GM23338 (cell line): Measurements from ENCODE around the gene KIAA0513. TPM values are rescaled to one million over a fixed set of nuclear protein-coding genes. Genes with fewer than 3 reads are reported as not detected.

Source experiments
- ATAC-seq: fragments of 200-7000 bp; cut with Tn5 transposase; 3 replicates; pipeline ENCODE4 v1.9.1; 2020
- DNase-seq: peaks from one replicate; pipeline ENCODE4 v3.0.0-alpha.2; 2015; ENCODE audit warnings: low spot score
- H2AFZ ChIP-seq: fragments of 200-600 bp; sonication (generic); 2 replicates; pipeline ENCODE4 v1.8.0; 2016; ENCODE audit warnings: antibody characterized with exemption, mild to moderate bottlenecking, moderate library complexity
- H3F3A ChIP-seq: fragments of 200-600 bp; sonication (generic); replicated peaks from 2 replicates; pipeline ENCODE4 v1.8.0; 2017; ENCODE audit warnings: antibody characterized with exemption, mixed run types, low read depth
- H3K27ac ChIP-seq: fragments of 200-600 bp; sonication (generic); 2 replicates; pipeline ENCODE4 v1.6.1; 2016; ENCODE audit warnings: low read depth
- H3K27me3 ChIP-seq: fragments of 200-600 bp; sonication (generic); 2 replicates; pipeline ENCODE4 v1.8.0; 2016; ENCODE audit warnings: mild to moderate bottlenecking, mixed run types, moderate library complexity; ENCODE audit not compliant: insufficient read depth
- H3K36me3 ChIP-seq: fragments of 200-600 bp; sonication (generic); 2 replicates; pipeline ENCODE4 v1.8.0; 2016; ENCODE audit warnings: mild to moderate bottlenecking; ENCODE audit not compliant: insufficient read depth
- H3K4me1 ChIP-seq: fragments of 200-600 bp; sonication (generic); 2 replicates; pipeline ENCODE4 v1.8.0; 2016; ENCODE audit warnings: mild to moderate bottlenecking, moderate library complexity; ENCODE audit not compliant: insufficient read depth
- H3K4me2 ChIP-seq: fragments of 200-600 bp; sonication (generic); 2 replicates; pipeline ENCODE4 v1.7.1; 2017; ENCODE audit warnings: mixed run types
- H3K4me3 ChIP-seq: fragments of 200-600 bp; sonication (generic); 2 replicates; pipeline ENCODE4 v1.6.1; 2016; ENCODE audit warnings: mixed run types
- H3K79me2 ChIP-seq: fragments of 200-600 bp; sonication (generic); replicated peaks from 2 replicates; pipeline ENCODE4 v1.8.0; 2017; ENCODE audit warnings: mild to moderate bottlenecking; ENCODE audit not compliant: insufficient read depth
- H3K9me2 ChIP-seq: fragments of 200-600 bp; sonication (generic); 2 replicates; pipeline ENCODE4 v1.8.0; 2017; ENCODE audit not compliant: insufficient read depth
- H4K20me1 ChIP-seq: fragments of 200-600 bp; sonication (generic); replicated peaks from 2 replicates; pipeline ENCODE4 v1.8.0; 2017; ENCODE audit warnings: mild to moderate bottlenecking; ENCODE audit not compliant: insufficient read depth
- H3K27ac Mint-ChIP-seq: 2 replicates; pipeline ENCODE4 v1.8.0; 2020; ENCODE audit warnings: inconsistent platforms, mild to moderate bottlenecking, moderate library complexity, mixed read lengths
- H3K27me3 Mint-ChIP-seq: 3 replicates; pipeline ENCODE4 v1.8.0; 2022; ENCODE audit warnings: low read depth, mild to moderate bottlenecking, moderate library complexity, mixed read lengths, inconsistent platforms; ENCODE audit not compliant: insufficient read depth, poor library complexity
- H3K36me3 Mint-ChIP-seq: 3 replicates; pipeline ENCODE4 v1.8.0; 2021; ENCODE audit warnings: low read depth, mild to moderate bottlenecking, inconsistent platforms, moderate library complexity, mixed read lengths
- H3K4me1 Mint-ChIP-seq: 3 replicates; pipeline ENCODE4 v1.8.0; 2020; ENCODE audit warnings: mild to moderate bottlenecking, inconsistent platforms, mixed read lengths
- H3K4me3 Mint-ChIP-seq: 3 replicates; pipeline ENCODE4 v1.8.0; 2021; ENCODE audit warnings: moderate library complexity, mild to moderate bottlenecking, inconsistent platforms, mixed read lengths
- H3K9me3 Mint-ChIP-seq: 3 replicates; pipeline ENCODE4 v1.8.0; 2020; ENCODE audit warnings: moderate library complexity, mild to moderate bottlenecking, inconsistent platforms, mixed read lengths
- CREB1 ChIP-seq: fragments of 250-450 bp; sonication (Bioruptor Pico); IDR thresholded peaks from 2 replicates; pipeline ENCODE4 v1.5.0; 2020; ENCODE audit warnings: low read depth, mild to moderate bottlenecking, moderate library complexity
- CTCF ChIP-seq, 2 experiments: fragments of 200-600 bp in 1 of 2; sonication (generic) in 1 of 2; conservative IDR thresholded peaks; 2 replicates each; pipeline versions ENCODE4 v1.5.1 to v1.6.1; 2016 to 2017; ENCODE audit warnings: antibody characterized with exemption in 2 of 2, low read depth in 2 of 2, mild to moderate bottlenecking in 2 of 2, moderate library complexity in 1 of 2
- ETS1 ChIP-seq: IDR thresholded peaks from 2 replicates; pipeline ENCODE4 v1.6.1; 2016; ENCODE audit warnings: antibody characterized with exemption
- EZH2phosphoT487 ChIP-seq: fragments of 200-600 bp; sonication (generic); IDR thresholded peaks from one replicate; pipeline ENCODE4 v1.8.1; 2018; ENCODE audit warnings: antibody characterized with exemption; ENCODE audit not compliant: unreplicated experiment
- JUNB ChIP-seq: IDR thresholded peaks from one replicate; pipeline ENCODE4 v1.6.1; 2016; ENCODE audit warnings: antibody characterized with exemption; ENCODE audit not compliant: unreplicated experiment
- REST ChIP-seq: IDR thresholded peaks from one replicate; pipeline ENCODE4 v1.6.1; 2018; ENCODE audit warnings: antibody characterized with exemption; ENCODE audit not compliant: unreplicated experiment
- ZNF114 ChIP-seq: fragments of 250-450 bp; sonication (Bioruptor Pico); IDR thresholded peaks from 2 replicates; pipeline ENCODE4 v1.5.0; 2020; ENCODE audit warnings: mild to moderate bottlenecking, moderate library complexity
- ZNF462 ChIP-seq: fragments of 250-450 bp; sonication (Bioruptor Pico); IDR thresholded peaks from 2 replicates; pipeline ENCODE4 v1.5.0; 2020; ENCODE audit warnings: mild to moderate bottlenecking, moderate library complexity
- polyA plus RNA-seq: library from polyadenylated mRNA; unstranded; fragments of >200 nt; fragmentation: Nextera tagmentation; extraction: Ambion mirVana; gene quantifications from 2 replicates; pipeline ENCODE4 v1.2.1, GENCODE V29; 2016
- total RNA-seq: library from RNA; depleted of rRNA; stranded (reverse); fragments of >200 nt; shearing (Covaris generic); gene quantifications from 2 replicates; pipeline ENCODE4 v1.2.3, GENCODE V29; 2014

The KIAA0513 gene
- total and polyA plus RNA-seq, 2 experiments from 2014 or later, result 2.1 to 8.7 TPM

- TF ChIP-seq CTCF (conservative IDR thresholded peaks at IDR 0.05; ENCODE audit: low read depth in 2 of 2) (no peak), JUNB (no peak), ZNF462 (no peak), ETS1 (no peak)
These were observed 67.2 kb downstream of the KIAA0513 start (continued) for GRCh38 chr16:85094812-85095211.

- no peak overlapping the region; the same call in 1 of the 2 replicates for H2AFZ ChIP-seq
- peaks cover 2% of the 10 kb centered on the region; the same call in 2 of the 3 replicates for H3K4me1 Mint-ChIP-seq
- no peak for TF ChIP-seq EZH2phosphoT487
- no peak for TF ChIP-seq CTCF (conservative IDR thresholded peaks at IDR 0.05; ENCODE audit: low read depth in 2 of 2)
- no peak for TF ChIP-seq ZNF114 (CRISPR knock-in tag)
- TF ChIP-seq CREB1 (CRISPR knock-in tag), result no peak
- TF ChIP-seq REST, result no peak
- TF ChIP-seq JUNB, result no peak
- no peak for TF ChIP-seq ETS1
These were observed 69.3 kb downstream of the KIAA0513 start for GRCh38 chr16:85096921-85097320.

More at GRCh38 chr16:85096921-85097320, 69.3 kb downstream of the KIAA0513 start:
- Histone ChIP-seq H3K4me2 (no peak overlapping the region), H3K4me1 (no peaks in the 10 kb centered on the region), H3F3A (no peaks in the 10 kb centered on the region), H3K4me3 (no peak overlapping the region), H3K9me2 (no peaks in the 10 kb centered on the region), H3K27ac (no peak overlapping the region), H3K27me3 (no peaks in the 10 kb centered on the region), H4K20me1 (no peaks in the 10 kb centered on the region), H3K36me3 (no peaks in the 10 kb centered on the region), H3K79me2 (no peaks in the 10 kb centered on the region)
- no peak for ATAC-seq
- H3K36me3 Mint-ChIP-seq, result no peaks in the 10 kb centered on the region
- H3K9me3 Mint-ChIP-seq, result no peaks in the 10 kb centered on the region
- no peak overlapping the region for H3K4me3 Mint-ChIP-seq
- no peak overlapping the region for H3K27ac Mint-ChIP-seq
- H3K27me3 Mint-ChIP-seq, result peaks cover 4% of the 10 kb centered on the region
- DNase-seq, result no peak
